Trophoblast cell (in vitro differentiated cells and primary cell): ENCODE results near the gene VWA8.
A peak's percentile ranks its signal among the peaks of the same experiment; 100 is the strongest.

Source experiments
- DNase-seq, 2 donors: peaks; one replicate each; pipeline ENCODE4 v3.0.0-alpha.2; 2016
- H2AFZ ChIP-seq: 2 replicates; pipeline ENCODE4 v1.6.1; 2013; ENCODE audit warnings: low read length, moderate library complexity, mild to moderate bottlenecking; ENCODE audit not compliant: insufficient read depth, poor library complexity
- H2AK5ac ChIP-seq: 2 replicates; pipeline ENCODE4 v1.6.1; 2013; ENCODE audit warnings: mild to moderate bottlenecking, low read length
- H2BK120ac ChIP-seq: 2 replicates; pipeline ENCODE4 v1.6.1; 2013; ENCODE audit warnings: low read length, mild to moderate bottlenecking, moderate library complexity; ENCODE audit not compliant: insufficient read depth, poor library complexity
- H2BK12ac ChIP-seq: 2 replicates; pipeline ENCODE4 v1.6.1; 2013; ENCODE audit warnings: mild to moderate bottlenecking, low read length, moderate library complexity
- H2BK5ac ChIP-seq: 2 replicates; pipeline ENCODE4 v1.6.1; 2013; ENCODE audit warnings: low read length, low read depth, moderate library complexity, mild to moderate bottlenecking; ENCODE audit not compliant: poor library complexity
- H3K14ac ChIP-seq: 2 replicates; pipeline ENCODE4 v1.6.1; 2013; ENCODE audit warnings: mild to moderate bottlenecking, low read length
- H3K18ac ChIP-seq: 2 replicates; pipeline ENCODE4 v1.6.1; 2013; ENCODE audit warnings: mild to moderate bottlenecking, low read length
- H3K23ac ChIP-seq: 2 replicates; pipeline ENCODE4 v1.6.1; 2013; ENCODE audit warnings: low read length
- H3K27ac ChIP-seq: 2 replicates; pipeline ENCODE4 v1.5.1; 2013; ENCODE audit warnings: low read depth, mild to moderate bottlenecking, inconsistent platforms, low read length, moderate library complexity
- H3K27me3 ChIP-seq: 2 replicates; pipeline ENCODE4 v1.6.1; 2013; ENCODE audit warnings: inconsistent platforms, mild to moderate bottlenecking, low read length, moderate library complexity; ENCODE audit not compliant: insufficient read depth
- H3K36me3 ChIP-seq, 2 experiments: 1 replicate in 1 of 2; 2 replicates in 1 of 2; pipeline ENCODE4 v1.6.1; 2013; ENCODE audit warnings: low read length in 2 of 2, mild to moderate bottlenecking in 2 of 2, moderate library complexity in 1 of 2; ENCODE audit not compliant: insufficient read depth in 2 of 2, control insufficient read depth in 1 of 2
- H3K4ac ChIP-seq: 2 replicates; pipeline ENCODE4 v1.6.1; 2013; ENCODE audit warnings: low read depth, mild to moderate bottlenecking, low read length, moderate library complexity
- H3K4me1 ChIP-seq, 2 experiments: 1 replicate in 1 of 2; 2 replicates in 1 of 2; pipeline ENCODE4 v1.6.1; 2013; ENCODE audit warnings: low read length in 2 of 2, mild to moderate bottlenecking in 2 of 2, moderate library complexity in 1 of 2; ENCODE audit not compliant: insufficient read depth in 2 of 2, control insufficient read depth in 1 of 2
- H3K4me2 ChIP-seq: 2 replicates; pipeline ENCODE4 v1.6.1; 2013; ENCODE audit warnings: inconsistent platforms, mild to moderate bottlenecking, low read length, moderate library complexity
- H3K4me3 ChIP-seq: 2 replicates; pipeline ENCODE4 v1.5.1; 2013; ENCODE audit warnings: mild to moderate bottlenecking, low read depth, low read length, inconsistent platforms
- H3K79me1 ChIP-seq: one replicate; pipeline ENCODE4 v1.6.1; 2013; ENCODE audit warnings: low read length
- H3K79me2 ChIP-seq: 2 replicates; pipeline ENCODE4 v1.6.1; 2013; ENCODE audit warnings: low read length, mild to moderate bottlenecking; ENCODE audit not compliant: control insufficient read depth, insufficient read depth, poor library complexity
- H3K9ac ChIP-seq: 2 replicates; pipeline ENCODE4 v1.6.1; 2013; ENCODE audit warnings: mild to moderate bottlenecking, low read length
- H3K9me3 ChIP-seq: 2 replicates; pipeline ENCODE4 v1.6.1; 2013; ENCODE audit warnings: low read depth, mild to moderate bottlenecking, control low read depth, inconsistent platforms, low read length; ENCODE audit not compliant: insufficient read depth
- H4K12ac ChIP-seq: 2 replicates; pipeline ENCODE4 v1.6.1; 2013; ENCODE audit warnings: low read depth, mild to moderate bottlenecking, low read length, moderate library complexity
- H4K8ac ChIP-seq: 2 replicates; pipeline ENCODE4 v1.6.1; 2013; ENCODE audit warnings: low read depth, mild to moderate bottlenecking, low read length, moderate library complexity
- H4K91ac ChIP-seq: one replicate; pipeline ENCODE4 v1.6.1; 2013; ENCODE audit warnings: low read depth, mild to moderate bottlenecking, low read length, moderate library complexity
- WGBS: extraction: QIAGEN DNeasy Blood & Tissue Kit; methylation state at CpG from one replicate; pipeline ENCODE4 v1.1.7; 2013; ENCODE audit warnings: missing lambda C conversion rate; ENCODE audit not compliant: insufficient read length, insufficient coverage; ENCODE audit errors: extremely low coverage; 5-methylcytosine and 5-hydroxymethylcytosine counted together

Gene VWA8

GRCh38 chr13:41821238-41821594 lies 139.7 kb downstream of the VWA8 start:
- Histone ChIP-seq H3K9me3 (no peaks in the 10 kb centered on the region), H3K4me1 (no peaks in the 10 kb centered on the region), H3K4me3 (no peak overlapping the region), H3K27me3 (no peaks in the 10 kb centered on the region), H3K9ac (no peak overlapping the region), H3K23ac (no peak overlapping the region), H3K27ac (no peak overlapping the region), H3K14ac (no peak overlapping the region), H2BK120ac (no peak overlapping the region), H3K4ac (no peak overlapping the region), H4K8ac (no peak overlapping the region), H3K79me1 (no peaks in the 10 kb centered on the region), H2BK5ac (no peak overlapping the region), H4K91ac (no peak overlapping the region), H3K36me3 (no peaks in the 10 kb centered on the region), H3K4me2 (no peak overlapping the region), H2AK5ac (no peak overlapping the region), H2BK12ac (no peak overlapping the region), H4K12ac (no peak overlapping the region), H3K79me2 (no peaks in the 10 kb centered on the region), H2AFZ (no peak overlapping the region), H3K18ac (no peak overlapping the region)
- DNase-seq: no peak
- no CpG with 5 or more reads among the region's 2 CpGs for WGBS

- Histone ChIP-seq H2AFZ (no peak overlapping the region), H3K79me1 (no peaks in the 10 kb centered on the region), H3K23ac (no peak overlapping the region), H3K27me3 (no peaks in the 10 kb centered on the region), H4K8ac (no peak overlapping the region), H3K36me3 (no peaks in the 10 kb centered on the region), H3K4me3 (no peak overlapping the region), H3K4ac (no peak overlapping the region), H3K4me1 (no peaks in the 10 kb centered on the region), H2BK12ac (no peak overlapping the region), H3K79me2 (no peaks in the 10 kb centered on the region), H3K4me2 (no peak overlapping the region), H3K9me3 (no peaks in the 10 kb centered on the region), H2BK120ac (no peak overlapping the region), H3K14ac (no peak overlapping the region), H3K18ac (no peak overlapping the region), H2AK5ac (no peak overlapping the region), H4K91ac (no peak overlapping the region), H3K27ac (no peak overlapping the region), H3K9ac (no peak overlapping the region), H2BK5ac (no peak overlapping the region), H4K12ac (no peak overlapping the region)
- DNase-seq: no peak
- no CpG with 5 or more reads among the region's 1 CpG for WGBS
Observed at GRCh38 chr13:41820581-41821237, 140.2 kb downstream of the VWA8 start.

- Histone ChIP-seq H3K4me1 (no peaks in the 10 kb centered on the region), H2AK5ac (no peak overlapping the region), H2BK120ac (no peak overlapping the region), H3K27me3 (no peaks in the 10 kb centered on the region), H3K14ac (no peak overlapping the region), H3K9me3 (no peaks in the 10 kb centered on the region), H3K36me3 (peaks cover 0 to 1% of the 10 kb centered on the region in 2 experiments), H3K27ac (no peak overlapping the region), H3K4me3 (no peak overlapping the region), H3K4me2 (no peak overlapping the region), H2AFZ (no peak overlapping the region), H3K79me2 (no peaks in the 10 kb centered on the region), H3K9ac (no peak overlapping the region), H4K91ac (no peak overlapping the region), H4K8ac (no peak overlapping the region), H2BK5ac (no peak overlapping the region), H3K18ac (no peak overlapping the region), H4K12ac (no peak overlapping the region), H3K23ac (no peak overlapping the region), H2BK12ac (no peak overlapping the region), H3K79me1 (no peaks in the 10 kb centered on the region), H3K4ac (no peak overlapping the region)
- no CpG with 5 or more reads among the region's 3 CpGs for WGBS
- DNase-seq: no peak
Observed at GRCh38 chr13:41816057-41816456, 144.9 kb downstream of the VWA8 start.

GRCh38 chr13:41813426-41813825 lies 147.5 kb downstream of the VWA8 start:
- H3K4me1 ChIP-seq: no peaks in the 10 kb centered on the region
- DNase-seq: peak in 1 of 2 donors; percentile 27
- H3K27me3 ChIP-seq: no peaks in the 10 kb centered on the region
- H2AK5ac ChIP-seq: no peak overlapping the region
- no peak overlapping the region for H3K18ac ChIP-seq
- H3K4ac ChIP-seq: no peak overlapping the region
- no peak overlapping the region for H3K23ac ChIP-seq
- H4K91ac ChIP-seq: no peak overlapping the region
- H3K4me2 ChIP-seq: no peak overlapping the region
- no peak overlapping the region for H2BK120ac ChIP-seq
- H3K4me3 ChIP-seq: no peak overlapping the region
- H4K8ac ChIP-seq: no peak overlapping the region
- no peak overlapping the region for H2BK5ac ChIP-seq
- no peak overlapping the region for H3K14ac ChIP-seq
- no peak overlapping the region for H2AFZ ChIP-seq
- H4K12ac ChIP-seq: no peak overlapping the region
- no peak overlapping the region for H3K27ac ChIP-seq
- no peak overlapping the region for H2BK12ac ChIP-seq
- no peak overlapping the region for H3K9ac ChIP-seq
- no peaks in the 10 kb centered on the region for H3K79me1 ChIP-seq
- no peaks in the 10 kb centered on the region for H3K9me3 ChIP-seq
- H3K79me2 ChIP-seq: no peaks in the 10 kb centered on the region
- peaks cover 0 to 1% of the 10 kb centered on the region in 2 experiments for H3K36me3 ChIP-seq
